ENCODE measurements around the gene SLC22A14.

GRCh38 chr3:38297947-38298711, 16.0 kb downstream of the SLC22A14 start:
- TF ChIP-seq POLR2A (IDR thresholded peaks at IDR 0.05; ENCODE audit: low read depth, low read length) (no peak), TAF1 (IDR thresholded peaks at IDR 0.05; ENCODE audit: borderline replicate concordance, low read depth, low read length) (no peak), POLR2AphosphoS5 (IDR thresholded peaks at IDR 0.05; ENCODE audit: low read depth, low read length) (no peak)

Data from GM12892 (cell line).